ENCODE data around the gene APOD. TPM values are rescaled to one million over a fixed set of nuclear protein-coding genes. Genes with fewer than 3 reads are reported as not detected.
"Not testable (repeated sequence)": the region's sequence is repeated elsewhere in the genome, so short reads cannot be mapped to it uniquely, and the experiment has no call there.

The APOD gene
- total RNA-seq (2021; ENCODE audit: unreplicated experiment) = not detected
- not detected for polyA plus RNA-seq (2012; ENCODE audit: insufficient read length)
- Bru-seq, nascent RNA = percentile 6 among the genes with signal in this experiment
- not detected for BruChase-seq, experiment 1, labeled RNA remaining after a 2-hour chase
- not detected for BruChase-seq, experiment 2, labeled RNA remaining after a 6-hour chase
- long read RNA-seq = 0 reads

DNA sequence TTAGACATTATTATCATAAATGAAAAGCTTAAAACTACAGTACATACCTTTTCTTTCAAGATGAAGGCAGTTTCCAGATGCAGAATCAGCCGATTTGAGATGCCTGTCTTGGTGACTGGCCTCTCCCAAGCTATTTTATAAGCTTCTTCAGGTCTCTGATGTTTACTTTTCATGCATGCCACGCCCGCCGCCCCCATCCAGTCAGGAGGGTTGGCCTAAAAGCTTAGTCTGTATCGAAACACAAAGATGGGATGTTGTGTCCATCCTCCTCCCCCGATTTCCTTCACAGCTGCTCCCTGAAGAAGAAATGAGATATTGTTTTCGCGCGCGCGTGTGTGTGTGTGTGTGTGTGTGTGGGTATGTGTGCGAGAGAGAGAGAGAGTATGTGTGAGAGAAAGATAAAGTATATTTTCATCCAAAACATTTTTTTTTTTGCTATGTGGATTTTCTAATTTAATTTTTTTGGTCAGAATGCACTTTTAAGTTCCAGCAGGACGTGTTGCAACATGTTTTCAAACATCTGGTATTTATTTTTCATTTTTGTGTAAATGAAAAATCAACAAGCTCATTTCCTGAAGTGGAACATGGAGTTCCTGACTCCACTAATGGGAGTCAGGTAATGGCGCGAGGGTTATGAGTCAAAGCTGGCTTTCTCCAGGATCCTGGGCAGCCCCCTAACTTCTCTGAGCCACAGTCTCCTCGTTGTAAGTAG, at the start of gene APOD:
Gene APOD (minus strand): TSS at position 110 of the 712 bp plus-strand sequence. CDS start 4,479 bp downstream, outside the sequence.
- H3K27ac ChIP-seq (ENCODE audit: low read length) = no peak within 1 kb of the TSS
- POLR2A ChIA-PET = interaction anchor here (0.6 kb wide), 1 partner anchor 12 kb away, joined by 3 read pairs; no protein-coding TSS in a partner anchor
- no TSS peak for BruUV-seq (replicated peaks)

GRCh38 chr3:195633351-195633750, 49.6 kb upstream of the APOD start:
- H3K36me3 ChIP-seq (ENCODE audit: control insufficient read depth, insufficient read depth, low read length); ATAC-seq; H3K9me3 ChIP-seq (ENCODE audit: control insufficient read depth, insufficient read depth, low read depth, low read length); CTCF ChIA-PET; BruUV-seq (replicated peaks); H3K27me3 ChIP-seq (ENCODE audit: control insufficient read depth, insufficient read depth, low read length); POLR2A ChIA-PET; DNase-seq (ENCODE audit: low read depth, low spot score); H3K4me3 ChIP-seq (ENCODE audit: low read depth in 2 of 2, low read length in 2 of 2); H3K4me1 ChIP-seq (ENCODE audit: control insufficient read depth, insufficient read depth, low read length); intact Hi-C loops (cut with micrococcal nuclease; ENCODE audit: unreplicated experiment); in situ Hi-C loops (cut with HindIII; ENCODE audit: low pct_unique_long_range_greater_than_20kb, low sequenced_read_pairs); H3K27ac ChIP-seq (ENCODE audit: low read length): not testable (repeated sequence)

More for the DNA sequence above, at the start of gene APOD:
- TF ChIP-seq CTCF (IDR thresholded peaks at IDR 0.05) = no peak
- TF ChIP-seq SIN3A (IDR thresholded peaks at IDR 0.05; ENCODE audit: borderline replicate concordance, insufficient read depth, low read depth, low read length) = no peak
- no peak for TF ChIP-seq TCF7L2 (IDR thresholded peaks at IDR 0.05; ENCODE audit: low read depth, low read length)
- TF ChIP-seq REST (IDR thresholded peaks at IDR 0.05; ENCODE audit: insufficient read depth in 1 of 2, low read depth in 2 of 2, low read length in 1 of 2) = no peak
- TF ChIP-seq POLR2AphosphoS5 (IDR thresholded peaks at IDR 0.05; ENCODE audit: low read depth, low read length) = no peak
- in situ Hi-C loops (cut with HindIII; ENCODE audit: low pct_unique_long_range_greater_than_20kb, low sequenced_read_pairs) = no loop called here
- no peak within 1 kb of the TSS for H3K4me3 ChIP-seq (ENCODE audit: low read depth in 2 of 2, low read length in 2 of 2)
- DNase-seq (ENCODE audit: low read depth, low spot score) = no peak
- no peaks in the 10 kb centered on the region for H3K9me3 ChIP-seq (ENCODE audit: control insufficient read depth, insufficient read depth, low read depth, low read length)
- CTCF ChIA-PET = interaction anchor here (0.6 to 0.7 kb wide), 3 partner anchors 17 to 229 kb away, joined by 4 read pairs; no protein-coding TSS in a partner anchor
- intact Hi-C loops (cut with micrococcal nuclease; ENCODE audit: unreplicated experiment) = no loop called here
- ATAC-seq = no peak
- no peaks in the 10 kb centered on the region for H3K36me3 ChIP-seq (ENCODE audit: control insufficient read depth, insufficient read depth, low read length)
- H3K27me3 ChIP-seq (ENCODE audit: control insufficient read depth, insufficient read depth, low read length) = no peaks in the 10 kb centered on the region
- no peaks in the 10 kb centered on the region for H3K4me1 ChIP-seq (ENCODE audit: control insufficient read depth, insufficient read depth, low read length)

DNA sequence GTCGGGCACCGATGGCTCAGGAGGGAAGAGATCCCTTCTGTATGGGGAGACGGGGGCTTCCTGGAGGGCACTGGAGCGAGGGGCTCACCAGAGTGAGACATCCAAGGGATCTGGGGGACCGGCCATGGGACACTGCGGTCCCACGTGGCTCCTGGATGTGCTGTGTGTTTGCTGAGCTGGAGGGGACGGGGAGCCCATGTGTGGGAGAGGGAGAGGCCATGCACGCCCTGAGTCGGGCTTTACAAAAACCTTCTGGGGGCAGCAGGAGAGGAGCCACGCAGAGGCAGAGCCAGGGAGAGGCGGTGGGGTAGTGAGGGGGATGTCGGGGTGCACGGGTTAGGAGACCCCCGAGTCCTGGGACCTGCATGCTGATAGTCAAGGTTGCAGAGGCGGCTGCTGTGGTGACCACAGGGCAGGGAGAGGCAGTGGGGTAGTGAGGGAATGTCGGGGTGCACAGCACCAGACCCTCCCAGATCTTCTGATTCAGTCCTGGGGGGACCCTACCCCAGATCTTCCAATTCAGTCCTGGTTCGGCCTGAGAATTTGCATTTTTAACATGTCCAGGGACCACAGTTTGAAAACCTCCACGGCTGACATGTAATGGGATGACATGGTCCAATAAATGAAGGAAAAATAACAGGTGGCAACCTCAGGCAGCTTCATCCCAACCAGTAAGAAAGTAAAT, 48.9 kb upstream of the APOD start:
- H3K9me3 ChIP-seq (ENCODE audit: control insufficient read depth, insufficient read depth, low read depth, low read length); H3K36me3 ChIP-seq (ENCODE audit: control insufficient read depth, insufficient read depth, low read length); in situ Hi-C loops (cut with HindIII; ENCODE audit: low pct_unique_long_range_greater_than_20kb, low sequenced_read_pairs); H3K27me3 ChIP-seq (ENCODE audit: control insufficient read depth, insufficient read depth, low read length); CTCF ChIA-PET; ATAC-seq; intact Hi-C loops (cut with micrococcal nuclease; ENCODE audit: unreplicated experiment); H3K4me1 ChIP-seq (ENCODE audit: control insufficient read depth, insufficient read depth, low read length); H3K27ac ChIP-seq (ENCODE audit: low read length); H3K4me3 ChIP-seq (ENCODE audit: low read depth in 2 of 2, low read length in 2 of 2); DNase-seq (ENCODE audit: low read depth, low spot score); POLR2A ChIA-PET; BruUV-seq (replicated peaks): not testable (repeated sequence)

DNA sequence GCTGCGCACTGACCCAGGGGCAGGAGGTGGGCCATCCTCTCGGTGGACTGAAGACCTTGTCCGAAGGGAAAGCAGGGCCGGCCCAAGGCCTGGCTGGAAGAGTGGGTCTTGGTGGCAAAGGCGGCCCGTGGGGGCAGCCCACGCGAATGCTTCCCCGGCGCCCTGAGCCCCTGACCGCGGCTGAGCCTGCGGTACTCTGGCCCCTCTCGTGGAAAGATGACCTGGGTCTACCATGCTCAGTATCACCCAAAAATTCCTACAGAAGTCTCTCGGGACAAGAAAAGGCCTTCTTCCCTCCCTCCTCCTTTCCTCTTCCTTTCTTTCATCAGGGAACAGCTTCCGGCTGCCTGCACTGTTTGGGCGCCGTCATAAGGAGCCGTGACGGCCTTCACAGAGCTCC, 48.3 kb upstream of the APOD start:
- H3K27ac ChIP-seq (ENCODE audit: low read length); H3K27me3 ChIP-seq (ENCODE audit: control insufficient read depth, insufficient read depth, low read length); POLR2A ChIA-PET; ATAC-seq; CTCF ChIA-PET; H3K36me3 ChIP-seq (ENCODE audit: control insufficient read depth, insufficient read depth, low read length); DNase-seq (ENCODE audit: low read depth, low spot score); H3K9me3 ChIP-seq (ENCODE audit: control insufficient read depth, insufficient read depth, low read depth, low read length); in situ Hi-C loops (cut with HindIII; ENCODE audit: low pct_unique_long_range_greater_than_20kb, low sequenced_read_pairs); H3K4me1 ChIP-seq (ENCODE audit: control insufficient read depth, insufficient read depth, low read length); intact Hi-C loops (cut with micrococcal nuclease; ENCODE audit: unreplicated experiment); H3K4me3 ChIP-seq (ENCODE audit: low read depth in 2 of 2, low read length in 2 of 2); BruUV-seq (replicated peaks): not testable (repeated sequence)

- in situ Hi-C loops (cut with HindIII; ENCODE audit: low pct_unique_long_range_greater_than_20kb, low sequenced_read_pairs); H3K27ac ChIP-seq (ENCODE audit: low read length); intact Hi-C loops (cut with micrococcal nuclease; ENCODE audit: unreplicated experiment); H3K27me3 ChIP-seq (ENCODE audit: control insufficient read depth, insufficient read depth, low read length); ATAC-seq; BruUV-seq (replicated peaks); H3K4me3 ChIP-seq (ENCODE audit: low read depth in 2 of 2, low read length in 2 of 2); H3K36me3 ChIP-seq (ENCODE audit: control insufficient read depth, insufficient read depth, low read length); DNase-seq (ENCODE audit: low read depth, low spot score); CTCF ChIA-PET; H3K4me1 ChIP-seq (ENCODE audit: control insufficient read depth, insufficient read depth, low read length); H3K9me3 ChIP-seq (ENCODE audit: control insufficient read depth, insufficient read depth, low read depth, low read length); POLR2A ChIA-PET: not testable (repeated sequence)
Measured at GRCh38 chr3:195630938-195631495, 47.3 kb upstream of the APOD start.

Measured in Panc1 (cell line).